Heart left ventricle (tissue), 16 donors: ENCODE data around the gene POU6F2. TPM values are rescaled to one million over a fixed set of nuclear protein-coding genes. Genes with fewer than 3 reads are reported as not detected.

ENCODE experiments used
- ATAC-seq, 4 donors: fragments of 200-7000 bp; cut with Tn5 transposase; one replicate each; pipeline ENCODE4 v1.9.1; 2020 to 2022; ENCODE audit warnings: moderate library complexity in 4 of 4, mild to moderate bottlenecking in 3 of 4, moderate number of reproducible peaks in 1 of 4
- DNase-seq, 5 donors: peaks; one replicate each; pipeline ENCODE4 v3.0.0-alpha.2; 2020
- H3K27ac ChIP-seq, 12 donors: fragments of 200-600 bp; sonication (generic) in 4 of 12; one replicate each; pipeline versions ENCODE4 v1.5.0 to v1.8.0; 2016 to 2022; ENCODE audit warnings: mild to moderate bottlenecking in 2 of 12
- H3K27me3 ChIP-seq, 9 donors: fragments of 200-600 bp; sonication (generic) in 2 of 9; one replicate each; pipeline versions ENCODE4 v1.5.1 to v1.8.0; 2016 to 2022; ENCODE audit warnings: mild to moderate bottlenecking in 3 of 9
- H3K36me3 ChIP-seq, 9 donors: fragments of 200-600 bp; sonication (generic) in 2 of 9; one replicate each; pipeline versions ENCODE4 v1.5.0 to v1.8.0; 2018 to 2022; ENCODE audit warnings: mild to moderate bottlenecking in 2 of 9
- H3K4me1 ChIP-seq, 12 donors: fragments of 200-600 bp; sonication (generic) in 4 of 12; one replicate each; pipeline versions ENCODE4 v1.5.0 to v1.8.0; 2016 to 2022; ENCODE audit warnings: mild to moderate bottlenecking in 3 of 12
- H3K4me3 ChIP-seq, 12 donors: fragments of 200-600 bp; sonication (generic) in 4 of 12; one replicate each; pipeline versions ENCODE4 v1.5.0 to v1.8.0; 2017 to 2022; ENCODE audit warnings: mild to moderate bottlenecking in 9 of 12, moderate library complexity in 4 of 12
- H3K9me3 ChIP-seq, 12 donors: fragments of 200-600 bp; sonication (generic) in 4 of 12; one replicate each; pipeline versions ENCODE4 v1.5.0 to v1.8.0; 2016 to 2022; ENCODE audit warnings: mild to moderate bottlenecking in 1 of 12
- POLR2A ChIP-seq, 2 donors: fragments of 450-650 bp; IDR thresholded peaks; one replicate each; pipeline ENCODE4 v1.6.1; 2017; ENCODE audit warnings: antibody characterized with exemption in 2 of 2, mild to moderate bottlenecking in 2 of 2, moderate library complexity in 2 of 2
- WGBS, 4 donors: extraction: QIAGEN DNeasy Blood & Tissue Kit in 2 of 4; methylation state at CpG; one replicate each; pipeline versions ENCODE4 v1.1.5 to v1.1.7; 2013 to 2018; 5-methylcytosine and 5-hydroxymethylcytosine counted together
- intact Hi-C, 10 donors: fragments of 100-400 bp; cut with DNase I; formaldehyde crosslinking; loops; one replicate each; pipeline versions ENCODE4 v1.11.1 to v1.14.2; 2022
- polyA plus RNA-seq, 2 donors: library from polyadenylated mRNA; stranded (reverse); fragments of 200-250 nt; gene quantifications; one replicate each; pipeline ENCODE4 v1.2.3, GENCODE V29; 2013
- total RNA-seq, 9 donors: library from RNA; depleted of rRNA in 2 of 9; stranded (reverse); fragments of >200 nt in 2 of 9; fragmentation: NEBNext Ultra II Directional in 3 of 9; extraction: Animal tissue kit (Norgen Biotek cat#: 25700) in 3 of 9; gene quantifications; one replicate each; pipeline versions ENCODE4 v1.1.0 to v1.2.4, GENCODE V29; 2016 to 2023
- TF ChIP-seq, protein P1 (sequence below), 12 donors: fragments of 200-600 bp; sonication (generic) in 4 of 12; IDR thresholded peaks; one replicate each; pipeline versions ENCODE4 v1.5.0 to v1.8.0; 2018 to 2022; ENCODE audit warnings: antibody characterized with exemption in 12 of 12, mild to moderate bottlenecking in 5 of 12
- donor health status: ischemic (EF 13 %, LVEDD 7.1; RV severe dilation, severe dysfunction).
- donor health status: healthy with polysubstance abuse.
- donor health status: DM: no; HTN: yes; CAD: no.
- donor health status: DM: no; HTN: no; CAD: no.
- donor health status: ischemic (EF 25% LVEDD 6.9; RV normal size, moderate dysfunction).
- donor health status: ischemic (EF 25% LVEDD 5.7; RV mildly dilated, moderate dysfunction).
- donor health status: healthy.
- donor health status: DM: yes; HTN: yes; CAD: no.
- donor health status: ischemic (EF 35%, LVEDD 5.7; RV mildly dilated, moderate dysfunction).
- donor health status: nonischemic (EF 11% LVEDD 7.7; RV severe dilation, severe dysfunction).
- donor health status: DM: yes; HTN: yes; CAD: no.
- donor health status: PGD.
- donor health status: ischemic (EF 29% LVEDD 5.4; RV normal size, mild dysfunction).
- donor health status: nonischemic (EF 23%, LVEDD 6.1; RV moderate dilation, normal function).

POU6F2 gene
- total and polyA plus RNA-seq, 11 donors = 0.03 to 1.2 (median 0.38) TPM; not detected in 2

DNA sequence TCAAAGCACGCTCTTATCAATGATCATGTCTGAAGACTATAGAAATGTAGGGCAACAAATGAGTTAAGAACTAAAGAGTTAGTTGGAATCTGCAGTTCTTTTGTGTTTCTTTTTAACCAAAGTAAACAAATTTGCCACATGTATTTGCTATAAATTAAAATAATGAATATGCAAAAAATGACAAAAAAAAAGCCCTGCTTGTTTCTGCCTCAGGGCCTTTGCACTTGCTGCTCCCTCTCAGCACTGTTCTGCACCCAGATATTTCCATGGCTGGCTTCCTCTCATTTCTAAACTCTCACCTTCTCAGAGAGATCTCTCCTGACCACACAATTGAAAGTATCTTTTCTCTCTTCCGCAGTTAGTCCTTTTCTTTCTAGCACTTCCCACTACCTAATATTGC lies 406.7 kb downstream of the POU6F2 start:
- TF ChIP-seq, protein P1, sequence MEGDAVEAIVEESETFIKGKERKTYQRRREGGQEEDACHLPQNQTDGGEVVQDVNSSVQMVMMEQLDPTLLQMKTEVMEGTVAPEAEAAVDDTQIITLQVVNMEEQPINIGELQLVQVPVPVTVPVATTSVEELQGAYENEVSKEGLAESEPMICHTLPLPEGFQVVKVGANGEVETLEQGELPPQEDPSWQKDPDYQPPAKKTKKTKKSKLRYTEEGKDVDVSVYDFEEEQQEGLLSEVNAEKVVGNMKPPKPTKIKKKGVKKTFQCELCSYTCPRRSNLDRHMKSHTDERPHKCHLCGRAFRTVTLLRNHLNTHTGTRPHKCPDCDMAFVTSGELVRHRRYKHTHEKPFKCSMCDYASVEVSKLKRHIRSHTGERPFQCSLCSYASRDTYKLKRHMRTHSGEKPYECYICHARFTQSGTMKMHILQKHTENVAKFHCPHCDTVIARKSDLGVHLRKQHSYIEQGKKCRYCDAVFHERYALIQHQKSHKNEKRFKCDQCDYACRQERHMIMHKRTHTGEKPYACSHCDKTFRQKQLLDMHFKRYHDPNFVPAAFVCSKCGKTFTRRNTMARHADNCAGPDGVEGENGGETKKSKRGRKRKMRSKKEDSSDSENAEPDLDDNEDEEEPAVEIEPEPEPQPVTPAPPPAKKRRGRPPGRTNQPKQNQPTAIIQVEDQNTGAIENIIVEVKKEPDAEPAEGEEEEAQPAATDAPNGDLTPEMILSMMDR (IDR thresholded peaks at IDR 0.05) = no peak
- no peak for TF ChIP-seq POLR2A (IDR thresholded peaks at IDR 0.05)
- DNase-seq = no peak
- Histone ChIP-seq H3K9me3 (no peaks in the 10 kb centered on the region), H3K36me3 (no peaks in the 10 kb centered on the region), H3K27ac (no peak overlapping the region), H3K4me3 (no peak overlapping the region), H3K4me1 (no peaks in the 10 kb centered on the region), H3K27me3 (no peaks in the 10 kb centered on the region)
- WGBS, 4 donors = 89 to 95% (median 93%) methylated on average over 2 of the region's 2 CpGs
- ATAC-seq = no peak
- intact Hi-C loops = no loop called here

DNA sequence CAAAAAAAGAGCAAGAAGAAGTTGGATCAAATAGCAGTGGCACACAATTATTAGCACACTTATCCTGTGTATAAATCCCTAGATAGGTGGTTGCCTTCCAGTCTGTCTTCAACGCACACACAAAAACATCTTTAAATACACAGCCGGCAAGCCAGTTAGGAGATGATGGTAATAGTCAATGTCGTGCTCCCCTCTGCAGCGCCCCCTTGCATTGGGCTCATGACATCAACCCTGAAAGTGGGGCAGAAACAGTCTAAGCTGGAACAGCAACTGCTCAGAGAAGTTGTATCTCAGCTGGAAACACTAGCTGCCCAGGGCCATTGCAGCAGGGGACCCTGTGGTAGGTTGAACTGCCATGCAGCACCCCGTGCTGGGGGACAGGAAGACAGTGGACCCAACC lies 409.0 kb downstream of the POU6F2 start:
- TF ChIP-seq, protein P1 (IDR thresholded peaks at IDR 0.05) = no peak
- TF ChIP-seq POLR2A (IDR thresholded peaks at IDR 0.05) = no peak
- H3K4me1 ChIP-seq = no peaks in the 10 kb centered on the region
- peaks cover 0 to 6% (median 0%) of the 10 kb centered on the region in 9 donors for H3K27me3 ChIP-seq
- intact Hi-C loops = no loop called here
- WGBS, 4 donors = 61 to 79% (median 69%) methylated on average over 4 to 5 of the region's 5 CpGs
- ATAC-seq (no peak), DNase-seq (no peak)
- no peaks in the 10 kb centered on the region for H3K9me3 ChIP-seq
- H3K36me3 ChIP-seq = no peaks in the 10 kb centered on the region
- no peak overlapping the region for H3K4me3 ChIP-seq
- no peak overlapping the region for H3K27ac ChIP-seq

DNA sequence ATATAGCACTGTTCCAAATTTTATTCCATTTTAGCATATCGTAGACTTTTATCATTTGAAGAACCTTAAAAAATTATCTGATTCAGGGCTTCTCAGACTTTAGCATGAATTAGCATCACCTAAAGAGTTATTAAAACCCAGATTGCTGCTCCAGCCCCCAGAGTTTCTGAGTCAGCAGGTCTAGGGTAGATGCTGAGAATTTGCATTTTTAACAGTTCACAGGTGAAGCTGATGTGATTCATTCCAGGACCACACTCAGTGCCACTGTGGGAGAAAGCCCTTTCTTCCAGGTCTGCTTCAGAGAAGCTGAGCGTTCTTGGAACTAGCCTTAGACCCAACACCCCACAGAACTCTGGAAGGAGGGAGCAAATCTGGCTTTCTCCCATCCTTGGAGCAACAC lies 414.4 kb downstream of the POU6F2 start:
- Histone ChIP-seq H3K27ac (no peak overlapping the region), H3K27me3 (peaks cover 0 to 15% (median 0%) of the 10 kb centered on the region in 9 donors), H3K4me3 (no peak overlapping the region), H3K9me3 (no peaks in the 10 kb centered on the region), H3K36me3 (no peaks in the 10 kb centered on the region), H3K4me1 (no peaks in the 10 kb centered on the region)
- WGBS, 4 donors = 67 to 93% (median 82%) methylated on average over 2 of the region's 2 CpGs
- TF ChIP-seq, protein P1 (IDR thresholded peaks at IDR 0.05) = no peak
- TF ChIP-seq POLR2A (IDR thresholded peaks at IDR 0.05) = no peak
- DNase-seq (no peak), ATAC-seq (no peak)
- intact Hi-C loops = no loop called here

DNA sequence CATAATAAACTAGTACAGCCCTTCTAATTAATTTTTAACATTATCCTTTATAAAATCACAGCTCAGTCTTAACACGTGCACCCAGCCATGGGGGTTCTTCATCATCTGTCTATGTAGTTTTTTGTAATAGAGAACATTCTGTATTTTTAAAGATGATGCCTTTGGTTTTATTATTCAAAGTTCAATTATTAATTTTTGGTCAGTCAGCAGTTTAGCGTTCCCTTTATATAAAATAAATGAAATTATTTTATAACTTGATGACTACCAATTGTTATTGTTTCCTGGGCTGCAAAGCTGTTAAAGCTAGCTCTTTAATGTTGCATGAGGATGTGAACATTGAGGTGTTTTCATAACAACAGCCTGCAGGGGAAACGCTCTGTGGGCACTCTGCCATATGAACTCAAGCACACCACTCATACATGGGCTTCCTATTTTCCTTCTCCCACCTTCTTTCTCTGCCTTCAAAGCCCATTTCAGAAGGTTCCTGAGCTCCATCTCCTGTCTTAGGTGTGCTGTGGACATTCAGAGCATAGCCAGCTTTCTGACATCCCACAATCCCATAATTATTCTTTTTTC lies 416.5 kb downstream of the POU6F2 start:
- ATAC-seq (no peak), DNase-seq (no peak)
- TF ChIP-seq, protein P1 (IDR thresholded peaks at IDR 0.05) = no peak
- no peak for TF ChIP-seq POLR2A (IDR thresholded peaks at IDR 0.05)
- intact Hi-C loops = no loop called here
- no peaks in the 10 kb centered on the region for H3K4me1 ChIP-seq
- WGBS, 4 donors = 52 to 59% (median 55%) methylated on average over 3 of the region's 3 CpGs
- H3K27ac ChIP-seq = no peak overlapping the region
- no peaks in the 10 kb centered on the region for H3K9me3 ChIP-seq
- peaks cover 0 to 15% (median 0%) of the 10 kb centered on the region in 9 donors for H3K27me3 ChIP-seq
- no peaks in the 10 kb centered on the region for H3K36me3 ChIP-seq
- no peak overlapping the region for H3K4me3 ChIP-seq
